GOT3 (cell line): ENCODE results near the gene MYMX.

Source experiments
- DNase-seq: peaks from one replicate; lab custom pipeline; 2025; ENCODE audit warnings: mixed read lengths; lab: John Stamatoyannopoulos, UW

Gene MYMX

DNA sequence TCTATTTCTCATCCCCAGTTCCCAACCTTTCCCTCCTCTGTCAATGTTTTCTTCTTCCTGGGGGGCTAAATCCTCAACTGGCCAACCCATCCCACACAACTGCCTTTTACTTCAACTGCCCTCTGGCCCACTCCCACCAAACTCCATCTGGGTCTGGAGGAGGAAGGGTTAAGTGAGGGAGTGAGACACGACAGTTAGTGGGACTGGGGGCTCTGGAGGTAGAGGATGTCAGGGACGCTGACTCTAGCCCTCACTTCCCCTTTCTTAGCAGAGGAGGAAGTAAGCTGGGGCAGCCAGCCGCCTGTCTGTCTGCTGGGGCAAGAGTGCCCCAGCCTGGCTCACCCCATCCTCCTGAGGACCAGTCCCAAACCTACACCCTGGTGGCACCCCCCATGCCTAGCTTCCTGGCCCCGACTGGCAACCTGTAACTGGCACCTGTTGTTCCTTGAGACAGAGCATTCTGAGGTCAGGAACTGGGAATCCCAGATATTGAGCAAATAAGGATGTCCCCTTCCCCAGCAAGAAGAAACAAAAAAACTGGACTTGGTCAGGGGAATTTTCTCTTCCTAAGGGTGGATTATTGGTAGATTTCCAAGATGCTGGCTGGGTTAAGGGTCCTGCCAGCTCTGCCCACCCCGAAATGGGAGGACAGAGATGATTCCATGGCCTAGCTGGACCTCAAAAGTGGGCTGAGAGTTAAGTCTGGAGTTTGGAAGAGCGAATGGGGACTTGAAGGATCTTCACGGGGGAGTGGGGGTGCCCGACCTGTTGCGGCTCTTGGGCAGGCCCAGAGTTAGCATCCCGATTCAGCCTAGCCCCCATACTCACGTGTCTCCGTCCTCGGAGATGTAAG, 47.7 kb downstream of the MYMX start:
- no peak for DNase-seq

DNA sequence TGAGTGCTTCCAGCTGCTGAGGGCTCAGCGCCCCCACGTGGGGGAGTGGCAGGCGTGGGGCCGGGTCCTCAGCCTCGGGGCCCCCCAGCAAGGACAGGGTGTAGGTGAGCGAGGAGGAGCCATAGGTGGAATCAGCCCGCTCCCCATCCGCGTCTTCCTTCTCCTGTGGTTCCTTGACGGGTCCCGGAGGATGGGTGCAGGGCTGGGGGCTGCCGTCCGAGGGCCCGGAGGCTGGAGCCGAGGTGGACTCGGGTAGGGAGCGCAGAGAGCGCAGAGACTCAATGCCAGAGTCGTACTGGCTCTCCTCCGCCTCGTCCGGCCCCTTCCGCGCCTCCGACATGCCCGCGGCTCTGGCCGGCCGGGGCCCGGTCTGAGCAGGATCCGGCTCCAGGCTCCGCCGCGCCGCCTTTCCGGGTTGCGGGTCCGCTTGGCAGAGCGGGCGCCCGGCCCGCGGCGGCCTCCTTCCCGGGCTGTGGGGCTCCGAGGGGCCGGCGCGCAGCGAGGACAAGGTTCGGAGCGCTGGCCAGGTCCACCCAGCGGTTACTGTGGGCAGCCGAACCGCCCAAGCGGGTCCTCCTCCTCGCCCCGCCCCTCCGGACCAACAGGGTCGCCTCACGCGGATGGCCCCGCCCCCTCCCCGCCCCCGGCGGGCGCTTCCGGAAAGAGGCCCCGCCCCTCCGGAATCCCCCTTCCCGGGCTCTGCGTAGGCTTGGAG, 48.4 kb downstream of the MYMX start, which contains the start of gene NFKBIE:
Gene NFKBIE, minus strand, starts transcription at position 545 of the 715 bp plus-strand sequence. Its CDS starts 205 bp downstream, at position 340.
- peak; percentile 52 for DNase-seq

DNA sequence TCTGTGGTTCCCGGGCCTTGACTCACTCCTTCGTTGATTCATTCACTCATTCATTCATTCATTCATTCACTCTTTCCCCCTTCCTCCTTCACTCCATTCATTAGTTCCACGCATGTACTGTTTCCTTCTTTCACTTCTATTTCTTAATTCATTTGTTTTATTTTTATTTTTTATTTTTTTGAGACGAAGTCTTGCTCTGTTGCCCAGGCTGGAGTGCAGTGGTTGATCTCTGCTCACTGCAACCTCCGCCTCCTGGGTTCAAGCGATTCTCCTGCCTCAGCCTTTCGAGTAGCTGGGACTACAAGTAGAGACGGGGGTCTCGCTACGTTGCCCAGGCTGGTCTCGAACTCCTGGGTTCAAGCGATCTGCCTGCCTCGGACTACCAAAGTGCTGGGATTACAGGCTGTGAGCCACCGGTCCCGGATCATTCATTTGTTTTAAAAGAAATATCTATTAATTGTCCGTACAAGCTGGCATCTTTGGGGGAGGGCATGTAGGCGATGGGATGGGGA, 49.1 kb downstream of the MYMX start:
- DNase-seq, result no peak

DNA sequence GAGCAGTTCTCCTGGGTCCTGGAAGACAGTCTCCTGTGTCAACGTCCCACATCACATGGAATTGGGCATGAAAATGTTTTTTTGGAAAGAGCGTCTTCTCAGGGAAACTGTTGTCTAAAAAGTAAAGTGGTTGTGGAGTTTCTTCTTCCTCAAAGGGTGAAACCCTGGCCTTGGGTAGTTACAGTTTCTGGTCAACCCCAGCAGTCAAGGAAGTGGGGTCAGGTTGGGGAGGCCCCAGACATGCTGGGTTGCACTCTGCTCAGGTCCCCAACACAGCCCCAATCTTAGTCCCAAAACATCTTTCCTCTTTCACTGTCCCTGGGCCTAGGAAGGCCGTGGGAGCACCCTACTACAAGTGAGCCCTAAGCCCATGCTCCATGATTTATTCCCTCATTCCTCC, 49.6 kb downstream of the MYMX start:
- no peak for DNase-seq

DNA sequence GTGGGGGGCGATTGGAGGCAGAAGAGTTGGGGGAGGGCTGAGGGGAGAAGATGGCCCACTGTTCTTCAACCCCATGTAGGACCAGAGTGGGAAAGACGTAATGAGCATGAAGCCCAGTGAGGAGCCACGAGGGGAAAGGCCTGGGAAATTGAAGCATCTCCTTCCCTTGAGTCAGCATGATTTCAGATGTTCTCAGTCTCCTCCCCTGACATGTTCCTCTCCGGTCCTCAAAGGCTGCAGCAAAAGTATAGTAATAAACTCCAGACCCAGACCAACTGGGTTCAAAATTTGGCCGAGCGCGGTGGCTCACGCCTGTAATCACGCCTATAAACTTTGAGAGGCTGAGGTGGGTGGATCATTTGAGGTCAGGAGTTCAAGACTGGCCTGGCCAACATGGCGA, 50.5 kb downstream of the MYMX start:
- no peak for DNase-seq
